ENCODE measurements around the gene FAM168B. TPM values are rescaled to one million over a fixed set of nuclear protein-coding genes. Genes with fewer than 3 reads are reported as not detected.

The FAM168B gene
- total RNA-seq, 1 donor from 2014 or later, result 154 TPM

GRCh38 chr2:131045286-131046027, 47.8 kb downstream of the FAM168B start:
- no peaks in the 10 kb centered on the region for H3K9me3 Mint-ChIP-seq
- H3K27me3 Mint-ChIP-seq (ENCODE audit: low read depth), result no peaks in the 10 kb centered on the region
- no peak for DNase-seq (ENCODE audit: low read depth, low spot score)
- H3K4me1 Mint-ChIP-seq, result no peaks in the 10 kb centered on the region
- H3K4me3 Mint-ChIP-seq, result no peak overlapping the region
- peaks cover 5% of the 10 kb centered on the region for H3K36me3 Mint-ChIP-seq (ENCODE audit: low read depth)
- H3K27ac Mint-ChIP-seq (ENCODE audit: unreplicated experiment), result no peak overlapping the region
- TF ChIP-seq, protein P1, sequence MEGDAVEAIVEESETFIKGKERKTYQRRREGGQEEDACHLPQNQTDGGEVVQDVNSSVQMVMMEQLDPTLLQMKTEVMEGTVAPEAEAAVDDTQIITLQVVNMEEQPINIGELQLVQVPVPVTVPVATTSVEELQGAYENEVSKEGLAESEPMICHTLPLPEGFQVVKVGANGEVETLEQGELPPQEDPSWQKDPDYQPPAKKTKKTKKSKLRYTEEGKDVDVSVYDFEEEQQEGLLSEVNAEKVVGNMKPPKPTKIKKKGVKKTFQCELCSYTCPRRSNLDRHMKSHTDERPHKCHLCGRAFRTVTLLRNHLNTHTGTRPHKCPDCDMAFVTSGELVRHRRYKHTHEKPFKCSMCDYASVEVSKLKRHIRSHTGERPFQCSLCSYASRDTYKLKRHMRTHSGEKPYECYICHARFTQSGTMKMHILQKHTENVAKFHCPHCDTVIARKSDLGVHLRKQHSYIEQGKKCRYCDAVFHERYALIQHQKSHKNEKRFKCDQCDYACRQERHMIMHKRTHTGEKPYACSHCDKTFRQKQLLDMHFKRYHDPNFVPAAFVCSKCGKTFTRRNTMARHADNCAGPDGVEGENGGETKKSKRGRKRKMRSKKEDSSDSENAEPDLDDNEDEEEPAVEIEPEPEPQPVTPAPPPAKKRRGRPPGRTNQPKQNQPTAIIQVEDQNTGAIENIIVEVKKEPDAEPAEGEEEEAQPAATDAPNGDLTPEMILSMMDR (conservative IDR thresholded peaks at IDR 0.05), result no peak

GRCh38 chr2:131044757-131045150, 48.5 kb downstream of the FAM168B start:
- TF ChIP-seq, protein P1 (conservative IDR thresholded peaks at IDR 0.05), result no peak
- DNase-seq (ENCODE audit: low read depth, low spot score), result no peak
- no peak overlapping the region for H3K27ac Mint-ChIP-seq (ENCODE audit: unreplicated experiment)

DNA sequence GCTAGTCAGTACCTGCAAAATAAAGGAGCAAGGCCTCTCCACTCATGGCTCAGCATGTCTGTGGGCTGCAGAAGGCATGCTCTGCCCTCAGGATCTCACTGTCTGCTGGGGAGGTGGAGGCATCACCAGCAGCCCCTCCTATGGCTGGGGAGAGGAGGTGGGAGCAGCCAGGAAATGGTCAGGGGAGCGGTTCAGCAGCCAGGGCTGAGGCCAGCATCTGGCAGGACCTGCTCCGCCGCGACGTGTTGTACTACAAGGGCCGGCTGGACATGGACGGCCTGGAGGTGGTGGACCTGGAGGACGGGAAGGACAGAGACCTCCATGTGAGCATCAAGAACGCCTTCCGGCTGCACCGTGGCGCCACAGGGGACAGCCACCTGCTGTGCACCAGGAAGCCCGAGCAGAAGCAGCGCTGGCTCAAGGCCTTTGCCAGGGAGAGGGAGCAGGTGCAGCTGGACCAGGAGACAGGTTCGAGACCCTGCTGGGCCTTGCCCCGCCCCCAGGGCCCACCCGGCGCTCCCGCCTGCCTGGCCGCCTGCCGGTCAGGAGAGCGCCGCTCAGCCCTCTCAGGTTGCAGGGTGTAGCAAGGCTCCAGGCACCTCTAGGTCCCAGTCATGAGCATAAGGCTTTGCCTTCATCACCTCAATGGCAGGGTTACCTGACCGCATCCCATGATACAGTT, 49.0 kb downstream of the FAM168B start:
- peak overlapping the region; percentile 12 for H3K4me3 Mint-ChIP-seq
- peaks cover 4% of the 10 kb centered on the region for H3K36me3 Mint-ChIP-seq (ENCODE audit: low read depth)
- no peaks in the 10 kb centered on the region for H3K4me1 Mint-ChIP-seq
- H3K9me3 Mint-ChIP-seq, result no peaks in the 10 kb centered on the region
- H3K27ac Mint-ChIP-seq (ENCODE audit: unreplicated experiment), result no peak overlapping the region
- no peak for DNase-seq (ENCODE audit: low read depth, low spot score)
- TF ChIP-seq, protein P1 (conservative IDR thresholded peaks at IDR 0.05), result no peak
- no peaks in the 10 kb centered on the region for H3K27me3 Mint-ChIP-seq (ENCODE audit: low read depth)

More at GRCh38 chr2:131044757-131045150, 48.5 kb downstream of the FAM168B start:
- Mint-ChIP-seq H3K4me3 (no peak overlapping the region), H3K9me3 (no peaks in the 10 kb centered on the region), H3K36me3 (ENCODE audit: low read depth) (peaks cover 5% of the 10 kb centered on the region), H3K27me3 (ENCODE audit: low read depth) (no peaks in the 10 kb centered on the region), H3K4me1 (no peaks in the 10 kb centered on the region)

DNA sequence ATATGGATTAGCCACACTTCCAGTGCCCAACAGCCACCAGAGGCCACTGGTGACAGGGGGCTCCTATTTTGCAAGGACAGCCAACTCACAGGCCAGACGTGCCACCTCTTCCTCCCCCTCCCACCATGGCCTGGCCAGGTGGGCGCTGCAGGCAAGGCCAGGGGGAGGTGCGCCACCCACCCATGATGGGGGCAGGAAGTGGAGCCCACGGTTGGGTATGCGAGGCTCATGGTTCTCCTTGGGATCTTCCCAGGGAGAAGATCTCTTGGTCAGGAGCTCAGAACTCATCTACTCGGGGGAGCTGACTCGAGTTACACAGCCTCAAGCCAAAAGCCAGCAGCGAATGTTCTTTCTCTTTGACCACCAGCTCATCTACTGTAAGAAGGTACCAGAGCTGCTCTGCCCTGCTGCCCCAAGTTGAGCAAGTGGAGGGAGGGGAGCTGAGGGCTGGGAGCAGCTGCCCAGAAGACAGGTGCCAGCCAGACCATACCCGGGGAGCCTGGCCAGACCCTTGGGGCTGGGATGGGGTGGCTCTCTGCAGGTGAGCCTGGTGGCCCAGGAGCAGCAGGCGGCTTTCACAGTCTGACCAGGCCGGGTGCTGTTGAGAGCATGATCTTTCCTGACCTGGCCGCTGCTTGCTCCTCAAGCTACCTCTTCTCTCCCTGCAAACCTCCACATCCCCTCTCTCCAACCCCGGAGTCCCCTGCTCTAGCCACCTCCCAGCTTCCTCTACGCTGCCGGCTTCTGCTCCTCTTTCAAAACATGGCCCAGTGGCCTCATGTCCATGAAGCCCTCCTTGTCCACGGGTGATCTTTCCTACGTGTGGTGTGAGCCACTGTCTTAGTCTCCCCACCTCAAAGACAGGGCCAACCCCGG, 49.8 kb downstream of the FAM168B start:
- H3K36me3 Mint-ChIP-seq (ENCODE audit: low read depth), result no peaks in the 10 kb centered on the region
- no peaks in the 10 kb centered on the region for H3K4me1 Mint-ChIP-seq
- no peak for DNase-seq (ENCODE audit: low read depth, low spot score)
- H3K9me3 Mint-ChIP-seq, result no peaks in the 10 kb centered on the region
- H3K27me3 Mint-ChIP-seq (ENCODE audit: low read depth), result no peaks in the 10 kb centered on the region
- TF ChIP-seq, protein P1 (conservative IDR thresholded peaks at IDR 0.05), result no peak
- H3K4me3 Mint-ChIP-seq, result peak overlapping the region; percentile 12
- H3K27ac Mint-ChIP-seq (ENCODE audit: unreplicated experiment), result no peak overlapping the region

GRCh38 chr2:131042148-131042775, 51.0 kb downstream of the FAM168B start:
- Mint-ChIP-seq H3K9me3 (no peaks in the 10 kb centered on the region), H3K27me3 (ENCODE audit: low read depth) (no peaks in the 10 kb centered on the region), H3K27ac (ENCODE audit: unreplicated experiment) (no peak overlapping the region), H3K4me3 (no peak overlapping the region), H3K36me3 (ENCODE audit: low read depth) (no peaks in the 10 kb centered on the region), H3K4me1 (no peaks in the 10 kb centered on the region)
- no peak for DNase-seq (ENCODE audit: low read depth, low spot score)
- TF ChIP-seq, protein P1 (conservative IDR thresholded peaks at IDR 0.05), result no peak
